PC-9 (cell line): ENCODE results near the gene TMEM135.

Experiments used
- CTCF ChIP-seq: fragments of 200-600 bp; sonication (generic); conservative IDR thresholded peaks from 2 replicates; pipeline ENCODE4 v1.6.1; 2017; ENCODE audit warnings: mixed run types, antibody characterized with exemption, mild to moderate bottlenecking, moderate library complexity
- EZH2 ChIP-seq: fragments of 200-600 bp; sonication (generic); IDR thresholded peaks from 2 replicates; pipeline ENCODE4 v1.8.0; 2017; ENCODE audit warnings: antibody characterized with exemption, low read depth

GRCh38 chr11:87190071-87190470 lies 152.3 kb downstream of the TMEM135 start:
- TF ChIP-seq CTCF (no peak), EZH2 (no peak)
